ENCODE results near the gene RHOF. TPM values are rescaled to one million over a fixed set of nuclear protein-coding genes. Genes with fewer than 3 reads are reported as not detected.
"Not testable (repeated sequence)": the region's sequence is repeated elsewhere in the genome, so short reads cannot be mapped to it uniquely, and the experiment has no call there.

Gene RHOF
- total RNA-seq, 1 experiment from 2014 or later, result 1.8 TPM

DNA sequence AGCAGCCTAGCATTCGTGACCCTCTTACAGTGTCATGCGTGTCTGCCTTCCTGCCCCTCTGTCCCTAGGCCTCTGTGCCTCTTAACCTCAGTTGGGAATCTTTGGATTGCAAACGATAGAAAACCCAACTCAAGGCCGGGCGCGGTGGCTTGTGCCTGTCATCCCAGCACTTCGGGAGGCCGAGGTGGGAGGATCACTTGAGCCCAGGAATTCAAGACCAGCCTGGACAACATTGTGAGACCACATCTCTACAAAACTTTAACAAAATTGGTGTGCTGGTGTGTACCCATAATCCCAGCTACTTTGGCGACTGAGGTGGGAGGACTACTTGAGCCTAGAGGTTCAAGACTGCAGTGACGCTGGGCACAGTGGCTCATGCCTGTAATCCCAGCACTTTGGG lies 44.2 kb downstream of the RHOF start:
- DNase-seq (ENCODE audit: low read depth), result no peak

GRCh38 chr12:121748571-121749265 lies 44.8 kb downstream of the RHOF start:
- DNase-seq (ENCODE audit: low read depth), result peak; percentile 62

DNA sequence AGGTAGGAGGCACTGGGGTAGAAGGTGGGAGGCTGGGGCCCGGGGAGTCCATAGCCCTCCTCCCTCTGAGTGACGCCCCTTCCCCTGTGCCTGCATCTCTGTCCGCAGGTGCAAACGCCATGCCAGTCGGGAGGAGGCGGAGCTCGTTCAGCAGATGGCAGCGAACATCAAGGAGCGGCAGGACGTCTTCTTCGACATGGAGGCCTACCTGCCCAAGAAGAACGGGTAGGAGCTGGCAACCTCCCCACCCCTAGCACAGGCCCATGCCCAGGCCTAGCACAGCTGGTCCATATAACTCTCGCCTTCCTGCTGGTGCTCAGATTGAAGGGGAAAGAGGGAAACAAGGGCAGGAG lies 45.3 kb downstream of the RHOF start:
- no peak for DNase-seq (ENCODE audit: low read depth)

GRCh38 chr12:121745545-121745944 lies 47.9 kb downstream of the RHOF start:
- DNase-seq (ENCODE audit: low read depth), result not testable (repeated sequence)

DNA sequence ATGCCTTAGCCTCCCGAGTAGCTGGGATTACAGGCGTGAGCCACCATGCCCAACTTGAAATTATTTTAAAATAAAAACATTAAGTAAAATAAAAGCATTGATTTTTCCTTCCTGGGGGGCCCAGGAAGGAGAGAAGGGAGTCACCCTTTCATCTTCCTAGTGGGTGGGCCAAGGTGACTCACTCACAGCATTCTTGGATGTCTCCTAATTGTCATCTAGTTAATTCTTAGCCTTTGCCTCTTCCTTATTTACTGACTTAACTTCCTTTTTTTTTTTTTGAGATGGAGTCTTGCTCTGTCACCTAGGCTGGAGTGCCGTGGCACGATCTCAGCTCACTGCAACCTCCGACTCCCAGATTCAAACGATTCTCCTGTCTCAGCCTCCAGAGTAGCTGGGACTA lies 51.7 kb downstream of the RHOF start:
- no peak for DNase-seq (ENCODE audit: low read depth)

GRCh38 chr12:121740847-121741246 lies 52.6 kb downstream of the RHOF start:
- DNase-seq (ENCODE audit: low read depth), result no peak

DNA sequence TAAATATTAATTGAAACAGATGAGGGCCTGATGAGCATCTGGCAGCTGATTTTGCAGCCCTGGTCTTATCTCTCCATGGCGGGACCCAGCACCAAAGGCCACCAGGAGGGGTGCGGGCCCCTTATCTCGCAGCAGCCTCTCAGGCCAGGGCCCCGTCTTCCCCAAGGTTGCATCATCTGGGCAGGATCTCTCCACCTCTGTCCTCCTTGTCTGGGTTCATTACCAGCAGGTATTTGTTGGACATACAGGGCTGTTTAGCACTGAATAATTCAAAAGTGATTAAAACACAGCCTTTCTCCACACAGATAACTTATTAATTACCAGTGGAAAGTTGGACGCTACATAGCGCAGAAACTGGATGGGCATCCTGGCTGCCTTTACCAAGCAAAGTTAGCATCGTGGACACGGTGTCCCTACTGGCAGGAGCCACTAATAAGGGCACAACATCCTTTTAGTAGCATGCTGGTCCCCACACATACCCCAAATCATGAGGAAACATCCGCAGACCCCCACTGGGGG lies 55.1 kb downstream of the RHOF start:
- DNase-seq (ENCODE audit: low read depth), result no peak

DNA sequence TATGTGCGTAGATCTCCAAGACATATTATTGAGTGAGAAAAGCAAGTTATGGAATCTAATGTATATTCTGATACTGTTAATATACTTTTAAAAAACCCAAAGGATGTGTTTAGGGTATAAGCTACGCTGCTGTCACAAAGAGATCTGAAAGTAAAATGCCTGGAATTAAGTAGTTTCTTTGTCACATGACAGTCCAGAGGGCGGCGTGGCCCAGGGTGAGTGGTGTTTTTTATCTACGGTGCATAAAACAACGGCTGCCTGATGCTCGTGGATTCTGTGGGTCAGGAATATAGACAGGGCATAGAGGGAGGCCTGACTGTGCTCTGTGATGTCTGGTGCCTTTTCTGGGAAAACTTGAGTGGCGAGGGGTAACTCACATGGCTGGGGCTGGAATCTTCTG lies 59.6 kb downstream of the RHOF start:
- DNase-seq (ENCODE audit: low read depth), result no peak

- DNase-seq (ENCODE audit: low read depth), result no peak
Observed at GRCh38 chr12:121731473-121731872, 62.0 kb downstream of the RHOF start.

- no peak for DNase-seq (ENCODE audit: low read depth)
Observed at GRCh38 chr12:121729021-121729420, 64.5 kb downstream of the RHOF start.

Other genes starting within 250 kb of the RHOF start
- 19.6 and 28.8 TPM in 2 replicates for gene KDM2B, start 212.7 kb downstream of the RHOF start, total RNA-seq (2014; rRNA removed)
- 11.4 and 15.5 TPM in 2 replicates for gene ORAI1, start 167.2 kb downstream of the RHOF start, total RNA-seq (2014; rRNA removed)
- 0.06 TPM in 1 of 2 replicates, not detected in the other for gene MORN3, start 124.0 kb downstream of the RHOF start, total RNA-seq (2014; rRNA removed)
- 13.0 and 13.6 TPM in 2 replicates for gene TMEM120B, start 80.9 kb downstream of the RHOF start, total RNA-seq (2014; rRNA removed)
- gene SETD1B, start 10.3 kb upstream of the RHOF start, total RNA-seq (2014; rRNA removed), result 2.2 and 2.9 TPM in 2 replicates
- 0.26 and 0.75 TPM in 2 replicates for gene HPD, start 65.2 kb upstream of the RHOF start, total RNA-seq (2014; rRNA removed)
- 110 and 118 TPM in 2 replicates for gene PSMD9, start 95.1 kb upstream of the RHOF start, total RNA-seq (2014; rRNA removed)
- 2.1 and 2.2 TPM in 2 replicates for gene CFAP251, start 124.9 kb upstream of the RHOF start, total RNA-seq (2014; rRNA removed)
- 3.1 and 5.7 TPM in 2 replicates for gene BCL7A, start 228.2 kb upstream of the RHOF start, total RNA-seq (2014; rRNA removed)